ENCODE data around the gene NEK6. TPM values are rescaled to one million over a fixed set of nuclear protein-coding genes. Genes with fewer than 3 reads are reported as not detected.

NEK6 gene
- total RNA-seq, 1 experiment from 2014 or later: 33.3 TPM

DNA sequence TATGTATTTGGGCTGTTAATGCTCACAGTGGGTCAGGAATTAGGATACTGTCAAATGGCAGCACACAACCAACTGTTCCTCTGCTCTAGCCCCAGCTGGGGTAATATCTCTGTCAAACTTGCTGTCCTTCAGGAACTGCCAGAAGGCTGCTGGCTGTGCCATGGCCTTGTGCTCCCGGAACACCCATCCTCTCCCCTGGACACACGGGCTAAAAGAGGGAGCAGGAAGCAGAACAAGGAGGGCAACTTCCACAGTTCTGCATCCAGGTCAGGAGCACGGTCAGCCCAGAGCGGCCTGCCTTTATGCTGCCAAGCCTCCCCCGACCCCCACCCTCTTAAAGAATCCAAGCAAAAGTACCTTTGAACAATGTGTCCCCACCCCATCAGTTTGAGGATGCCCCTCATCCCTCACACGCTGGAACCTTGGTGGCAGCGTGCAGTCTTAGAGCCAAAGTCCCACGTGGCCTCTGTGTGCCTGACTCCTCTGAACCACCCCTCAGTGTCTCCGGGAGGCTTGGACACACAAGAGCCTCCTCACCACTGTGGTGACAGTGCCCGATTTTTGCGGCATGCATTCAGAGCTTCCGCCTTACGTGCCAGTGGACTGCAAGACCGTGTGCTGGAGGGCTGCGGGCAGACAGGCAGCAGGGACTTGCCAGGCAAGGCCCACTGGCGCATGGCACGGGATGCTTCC, 96.7 kb downstream of the NEK6 start:
- DNase-seq (ENCODE audit: low spot score): no peak

- DNase-seq (ENCODE audit: low spot score): no peak
Measured at GRCh38 chr9:124355039-124355940, 97.5 kb downstream of the NEK6 start.

DNA sequence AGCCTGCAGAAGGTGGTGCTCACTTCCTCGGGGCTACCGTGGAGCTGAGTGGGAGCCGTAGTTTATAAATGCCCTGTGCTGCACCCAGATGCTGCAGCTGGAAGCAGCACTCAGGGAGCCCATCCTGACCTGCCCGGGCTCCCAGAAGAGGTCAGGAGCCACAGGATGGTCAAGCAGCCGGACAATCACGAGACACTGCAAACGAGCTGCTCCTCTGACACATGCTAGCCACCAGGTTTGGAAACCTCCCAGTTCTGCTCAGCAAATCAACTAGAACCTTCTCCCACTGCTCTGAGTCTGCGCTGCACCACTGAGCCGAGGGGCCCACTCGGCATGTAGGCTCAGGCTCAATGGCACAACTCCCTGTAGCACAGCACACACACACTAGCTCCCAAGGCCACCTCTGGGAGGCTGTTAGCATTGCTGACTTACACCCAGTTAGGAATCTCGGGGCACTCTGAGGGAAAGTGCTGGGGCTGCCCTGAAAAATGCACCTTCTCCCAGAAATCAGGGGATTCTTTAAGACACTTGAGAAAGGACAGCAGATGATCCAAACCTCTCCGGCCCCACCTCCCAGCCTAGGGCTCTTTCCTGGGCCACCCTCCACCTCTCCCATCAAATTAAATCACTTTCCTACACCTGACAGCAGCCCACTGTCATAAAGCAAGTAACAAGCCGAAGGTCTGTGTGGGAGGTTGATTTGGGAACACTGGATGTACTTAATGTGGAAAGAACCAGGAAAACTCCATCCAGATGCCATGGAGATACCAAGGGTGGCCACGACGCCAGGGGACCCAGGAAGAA, 98.4 kb downstream of the NEK6 start:
- no peak for DNase-seq (ENCODE audit: low spot score)

GRCh38 chr9:124356745-124357390, 99.1 kb downstream of the NEK6 start:
- no peak for DNase-seq (ENCODE audit: low spot score)

DNA sequence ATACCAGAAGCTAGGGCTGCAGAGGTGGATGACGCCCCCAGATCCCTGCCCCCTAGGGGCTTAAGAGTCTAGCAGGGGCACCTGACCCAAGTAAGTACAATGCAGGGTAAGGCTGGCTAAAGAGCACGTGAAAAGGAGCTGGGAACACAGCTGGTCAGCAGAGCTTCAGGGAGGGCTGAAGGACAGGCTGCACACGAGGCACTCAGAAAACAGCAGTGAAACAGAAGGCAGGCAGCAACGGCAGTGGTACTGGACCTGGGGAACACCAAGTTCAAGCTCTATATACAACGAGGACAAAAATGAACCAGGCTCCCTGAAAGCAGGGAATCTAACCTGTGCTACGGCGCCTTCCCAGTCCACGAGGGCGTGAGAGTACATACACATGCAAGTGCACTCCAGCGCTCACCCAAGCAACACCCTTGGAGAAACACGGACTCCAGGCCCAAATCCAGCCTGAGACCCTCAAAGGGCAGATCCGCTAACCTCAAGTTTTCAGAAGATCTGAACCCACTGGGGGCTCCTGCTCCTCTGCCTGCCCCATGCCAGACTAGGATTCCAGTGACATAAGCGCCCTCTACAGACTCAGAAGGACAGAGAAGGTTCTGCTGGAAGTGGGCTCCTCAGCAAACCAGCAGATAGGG, 100.1 kb downstream of the NEK6 start:
- no peak for DNase-seq (ENCODE audit: low spot score)

GRCh38 chr9:124358631-124359030, 100.9 kb downstream of the NEK6 start:
- DNase-seq (ENCODE audit: low spot score): no peak

DNA sequence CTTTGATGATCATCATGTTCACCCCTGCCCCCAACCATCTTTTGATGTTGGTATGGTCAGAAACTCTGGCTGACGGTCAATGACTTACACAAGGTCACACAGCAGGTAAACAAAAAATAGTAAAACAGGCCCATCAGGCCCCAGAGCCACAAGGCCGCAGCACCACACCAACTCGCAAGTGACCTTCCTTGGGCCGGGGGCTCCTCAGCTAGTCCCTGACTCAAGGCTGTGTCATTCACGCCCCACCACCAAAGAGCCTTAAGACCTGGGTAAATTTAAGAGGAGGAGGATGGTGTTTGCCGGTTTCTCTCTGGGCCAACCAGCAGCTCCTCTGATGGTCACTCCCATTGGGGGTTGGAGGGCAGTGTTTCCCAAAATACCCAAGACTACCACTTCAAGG, 101.7 kb downstream of the NEK6 start:
- DNase-seq (ENCODE audit: low spot score): no peak

GRCh38 chr9:124359855-124360678, 102.3 kb downstream of the NEK6 start:
- no peak for DNase-seq (ENCODE audit: low spot score)

GRCh38 chr9:124361128-124361527, 103.4 kb downstream of the NEK6 start:
- no peak for DNase-seq (ENCODE audit: low spot score)

- no peak for DNase-seq (ENCODE audit: low spot score)
Measured at GRCh38 chr9:124363326-124364096, 105.8 kb downstream of the NEK6 start.

GRCh38 chr9:124364141-124364540, 106.4 kb downstream of the NEK6 start:
- DNase-seq (ENCODE audit: low spot score): no peak

GRCh38 chr9:124365036-124365435, 107.3 kb downstream of the NEK6 start:
- DNase-seq (ENCODE audit: low spot score): no peak

- no peak for DNase-seq (ENCODE audit: low spot score)
Measured at GRCh38 chr9:124366476-124367220, 108.9 kb downstream of the NEK6 start.

GRCh38 chr9:124368692-124369091, 110.9 kb downstream of the NEK6 start:
- no peak for DNase-seq (ENCODE audit: low spot score)

DNA sequence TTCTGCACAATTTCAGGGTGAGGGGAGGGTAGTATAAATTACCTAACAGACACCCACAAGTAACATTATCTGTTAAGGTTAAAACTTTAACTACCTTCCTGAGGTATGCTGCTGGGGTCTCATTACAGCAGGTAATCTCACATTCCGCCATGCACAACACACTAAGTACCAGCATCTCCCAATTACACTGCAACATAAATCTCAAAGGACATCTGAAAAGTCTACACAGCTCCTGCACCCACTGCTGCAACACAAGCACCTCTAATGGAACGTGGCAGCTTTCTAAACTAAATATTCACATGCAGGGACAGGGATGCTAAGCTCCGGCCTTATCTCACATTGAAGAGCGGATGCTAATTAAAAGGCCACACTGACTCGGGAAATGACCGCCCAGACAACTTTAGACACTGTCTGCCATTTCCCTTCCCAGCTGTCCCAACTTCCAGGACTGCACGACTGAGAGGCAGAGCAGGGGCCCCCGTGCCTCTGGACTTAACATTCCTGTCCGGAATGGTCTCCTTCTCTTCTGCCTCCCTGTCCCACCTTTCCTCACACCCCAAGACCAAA, 111.6 kb downstream of the NEK6 start:
- no peak for DNase-seq (ENCODE audit: low spot score)

DNA sequence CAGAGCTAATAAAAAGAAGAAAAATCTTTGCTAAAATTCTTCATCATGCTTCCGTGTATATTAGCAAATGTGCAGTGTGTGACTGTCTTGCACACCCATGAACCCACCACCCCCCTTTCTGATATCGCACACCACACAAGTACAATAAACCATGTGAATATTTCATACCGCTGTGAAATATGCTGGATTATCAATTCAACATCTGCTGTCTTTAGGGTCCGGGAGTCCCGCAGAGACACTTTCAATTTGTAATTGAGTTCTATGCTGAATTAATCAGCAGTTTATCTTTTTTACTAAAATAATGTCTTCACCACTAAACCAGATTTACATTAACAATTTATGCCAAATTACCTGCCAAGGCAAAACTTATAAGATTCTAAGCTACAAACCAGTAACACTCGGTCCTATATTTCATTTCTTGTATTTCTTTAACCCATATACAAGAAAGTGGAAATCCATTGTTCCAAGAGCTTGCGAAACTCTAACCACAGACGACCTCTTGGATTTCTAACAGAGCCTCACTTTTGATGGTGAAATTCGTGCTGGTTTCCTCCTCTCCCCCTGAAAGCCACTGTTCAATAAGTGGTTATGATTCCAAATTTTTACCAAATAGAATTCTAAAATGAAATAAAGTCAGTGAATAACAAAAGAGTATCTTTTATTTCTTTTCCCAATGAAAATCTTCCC, 113.3 kb downstream of the NEK6 start:
- DNase-seq (ENCODE audit: low spot score): no peak

DNA sequence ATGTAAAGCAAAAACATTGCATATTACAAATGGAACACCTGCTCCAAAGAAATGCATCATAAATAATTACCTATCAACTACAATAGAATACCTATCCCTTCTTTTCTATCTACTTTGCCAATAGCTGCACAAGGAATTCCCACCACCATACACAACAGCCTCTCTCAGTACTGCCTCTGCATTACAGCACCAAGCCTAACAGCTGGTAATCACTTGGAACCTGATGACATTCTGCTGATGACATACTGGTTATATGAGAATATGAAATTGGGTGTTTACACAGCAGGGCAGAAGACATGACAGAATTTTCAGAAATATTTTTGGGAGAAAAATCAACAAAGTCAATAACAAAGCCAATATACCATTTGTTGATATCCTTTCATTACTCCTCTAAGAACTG, 114.3 kb downstream of the NEK6 start:
- DNase-seq (ENCODE audit: low spot score): no peak

DNA sequence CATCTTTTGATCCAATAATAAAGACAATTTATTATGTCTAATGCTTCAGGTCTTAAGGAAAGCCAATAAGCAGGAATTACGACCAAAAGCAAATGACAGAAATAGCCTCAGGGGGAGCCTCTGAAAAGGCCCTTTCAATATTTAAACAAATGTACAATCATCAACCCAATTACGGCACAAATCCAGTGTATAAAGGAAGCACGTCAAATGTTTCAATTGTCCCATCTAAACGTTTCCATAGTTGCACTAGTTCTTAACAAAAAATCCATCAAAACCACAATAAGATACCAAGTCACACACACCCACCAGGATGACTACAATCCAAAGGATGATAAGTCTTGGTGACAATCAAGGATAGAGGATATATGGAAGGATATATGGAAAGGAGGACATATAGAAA, 115.6 kb downstream of the NEK6 start:
- DNase-seq (ENCODE audit: low spot score): no peak

All from A172 (cell line).